Measurements from ENCODE around the gene POLR1H. TPM values are rescaled to one million over a fixed set of nuclear protein-coding genes. Genes with fewer than 3 reads are reported as not detected.

POLR1H gene
- total and polyA plus RNA-seq, 4 donors = 18.0 to 35.2 (median 19.7) TPM

- DNase-seq (ENCODE audit: low read depth in 4 of 6, low spot score in 6 of 6) = peak in 2 of 6 donors; percentile 18
- 10% methylated on average over 68 of the region's 68 CpGs for WGBS (ENCODE audit: insufficient coverage)
- Histone ChIP-seq H3K9me3 (ENCODE audit: control insufficient read depth, insufficient read depth, low read length) (no peaks in the 10 kb centered on the region), H3K36me3 (ENCODE audit: control insufficient read depth, insufficient read depth, low read length) (peaks cover 13% of the 10 kb centered on the region), H3K4me1 (ENCODE audit: control insufficient read depth, insufficient read depth, low read length) (peaks cover 33% of the 10 kb centered on the region), H3K27ac (ENCODE audit: low read depth, low read length) (no peak overlapping the region), H3K4me3 (ENCODE audit: low read depth, low read length) (no peak overlapping the region), H3K27me3 (ENCODE audit: control insufficient read depth, insufficient read depth, low read length) (peaks cover 58% of the 10 kb centered on the region)
These were observed 10.2 kb downstream of the POLR1H start for GRCh38 chr6:30071081-30071818.

GRCh38 chr6:30071858-30072257, 10.8 kb downstream of the POLR1H start:
- Histone ChIP-seq H3K4me1 (ENCODE audit: control insufficient read depth, insufficient read depth, low read length) (peaks cover 33% of the 10 kb centered on the region), H3K27me3 (ENCODE audit: control insufficient read depth, insufficient read depth, low read length) (peaks cover 64% of the 10 kb centered on the region), H3K36me3 (ENCODE audit: control insufficient read depth, insufficient read depth, low read length) (peaks cover 13% of the 10 kb centered on the region), H3K9me3 (ENCODE audit: control insufficient read depth, insufficient read depth, low read length) (no peaks in the 10 kb centered on the region), H3K27ac (ENCODE audit: low read depth, low read length) (no peak overlapping the region), H3K4me3 (ENCODE audit: low read depth, low read length) (no peak overlapping the region)
- no peak for DNase-seq (ENCODE audit: low read depth in 4 of 6, low spot score in 6 of 6)
- WGBS (ENCODE audit: insufficient coverage) = 34% methylated on average over 2 of the region's 3 CpGs

- H3K4me3 ChIP-seq (ENCODE audit: low read depth, low read length) = no peak overlapping the region
- peaks cover 11% of the 10 kb centered on the region for H3K36me3 ChIP-seq (ENCODE audit: control insufficient read depth, insufficient read depth, low read length)
- peak in 2 of 6 donors; percentile 18 to 26 for DNase-seq (ENCODE audit: low read depth in 4 of 6, low spot score in 6 of 6)
- H3K9me3 ChIP-seq (ENCODE audit: control insufficient read depth, insufficient read depth, low read length) = no peaks in the 10 kb centered on the region
- WGBS (ENCODE audit: insufficient coverage) = 34% methylated on average over 5 of the region's 7 CpGs
- no peak overlapping the region for H3K27ac ChIP-seq (ENCODE audit: low read depth, low read length)
- H3K4me1 ChIP-seq (ENCODE audit: control insufficient read depth, insufficient read depth, low read length) = peaks cover 33% of the 10 kb centered on the region
- H3K27me3 ChIP-seq (ENCODE audit: control insufficient read depth, insufficient read depth, low read length) = peaks cover 72% of the 10 kb centered on the region
These were observed 12.6 kb downstream of the POLR1H start for GRCh38 chr6:30073489-30074235.

- Histone ChIP-seq H3K27ac (ENCODE audit: low read depth, low read length) (no peak overlapping the region), H3K36me3 (ENCODE audit: control insufficient read depth, insufficient read depth, low read length) (peaks cover 6% of the 10 kb centered on the region), H3K27me3 (ENCODE audit: control insufficient read depth, insufficient read depth, low read length) (peaks cover 77% of the 10 kb centered on the region), H3K9me3 (ENCODE audit: control insufficient read depth, insufficient read depth, low read length) (no peaks in the 10 kb centered on the region), H3K4me3 (ENCODE audit: low read depth, low read length) (peak overlapping the region; percentile 26), H3K4me1 (ENCODE audit: control insufficient read depth, insufficient read depth, low read length) (peaks cover 33% of the 10 kb centered on the region)
- peak in 2 of 6 donors; percentile 4 to 34 for DNase-seq (ENCODE audit: low read depth in 4 of 6, low spot score in 6 of 6)
- WGBS (ENCODE audit: insufficient coverage) = 2% methylated on average over 34 of the region's 37 CpGs
These were observed 13.4 kb downstream of the POLR1H start for GRCh38 chr6:30074331-30075093.

GRCh38 chr6:30075094-30075789, 14.2 kb downstream of the POLR1H start, which contains the start of gene RNF39:
Gene RNF39, minus strand, starts transcription at chr6:30075769. Its CDS starts 184 bp downstream, at chr6:30075585.
- DNase-seq (ENCODE audit: low read depth in 4 of 6, low spot score in 6 of 6) = peak in 1 of 6 donors; percentile 25
- peak within 1 kb of the TSS; percentile 26 for H3K4me3 ChIP-seq (ENCODE audit: low read depth, low read length)
- peaks cover 33% of the 10 kb centered on the region for H3K4me1 ChIP-seq (ENCODE audit: control insufficient read depth, insufficient read depth, low read length)
- no peaks in the 10 kb centered on the region for H3K9me3 ChIP-seq (ENCODE audit: control insufficient read depth, insufficient read depth, low read length)
- H3K36me3 ChIP-seq (ENCODE audit: control insufficient read depth, insufficient read depth, low read length) = peaks cover 6% of the 10 kb centered on the region
- 1% methylated on average over 59 of the region's 64 CpGs for WGBS (ENCODE audit: insufficient coverage)
- no peak within 1 kb of the TSS for H3K27ac ChIP-seq (ENCODE audit: low read depth, low read length)
- H3K27me3 ChIP-seq (ENCODE audit: control insufficient read depth, insufficient read depth, low read length) = peaks cover 77% of the 10 kb centered on the region

DNA sequence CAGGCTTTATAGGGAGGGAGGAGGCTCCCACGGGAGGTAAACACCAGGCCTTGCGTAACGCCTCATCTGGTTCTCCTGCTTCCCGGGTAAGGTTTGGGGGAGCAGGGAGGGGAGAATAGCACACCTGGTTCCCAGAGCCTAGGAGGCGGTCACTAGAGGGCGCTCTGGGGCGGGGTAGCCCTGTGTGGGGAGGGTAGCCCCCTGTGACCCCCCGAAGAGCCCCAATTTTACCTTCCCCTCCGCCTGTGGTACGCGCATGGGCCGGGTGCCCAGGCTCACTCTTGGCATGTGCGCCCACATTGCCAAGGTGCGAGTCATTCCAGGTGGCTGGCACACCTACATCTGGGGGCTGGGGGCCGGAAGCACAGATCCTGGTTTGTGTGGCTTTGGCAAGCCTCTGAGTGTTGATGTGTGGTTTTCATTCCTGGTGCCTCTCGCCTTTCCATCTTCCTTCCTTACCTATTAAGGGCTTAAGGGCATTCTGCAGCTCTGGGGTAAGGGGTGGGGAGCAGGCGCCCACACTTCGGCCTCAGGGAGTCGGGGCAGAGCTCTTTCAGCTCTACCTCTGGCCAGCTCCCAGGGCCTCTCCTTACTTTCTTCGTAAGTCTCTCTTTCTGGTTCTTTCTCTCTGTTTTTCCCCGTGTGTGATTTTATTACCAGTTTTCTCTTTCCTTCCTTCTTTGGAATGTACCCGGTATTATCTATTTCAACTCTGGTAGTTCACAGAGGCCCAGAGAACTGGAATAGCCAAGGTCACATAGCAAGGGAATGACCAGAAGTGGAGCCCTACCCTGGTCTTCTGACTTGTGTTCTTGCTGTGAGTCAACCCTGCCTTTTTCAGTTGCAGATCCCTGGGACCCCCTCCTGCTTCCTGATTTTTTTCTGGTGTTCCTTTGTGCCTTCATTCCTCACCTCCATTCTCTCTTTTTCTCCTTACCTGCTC, 15.0 kb downstream of the POLR1H start:
- Histone ChIP-seq H3K36me3 (ENCODE audit: control insufficient read depth, insufficient read depth, low read length) (peaks cover 6% of the 10 kb centered on the region), H3K27ac (ENCODE audit: low read depth, low read length) (no peak overlapping the region), H3K27me3 (ENCODE audit: control insufficient read depth, insufficient read depth, low read length) (peaks cover 71% of the 10 kb centered on the region)

GRCh38 chr6:30077218-30077617, 16.2 kb downstream of the POLR1H start:
- no peak for DNase-seq (ENCODE audit: low read depth in 4 of 6, low spot score in 6 of 6)
- no peaks in the 10 kb centered on the region for H3K9me3 ChIP-seq (ENCODE audit: control insufficient read depth, insufficient read depth, low read length)
- no peak overlapping the region for H3K4me3 ChIP-seq (ENCODE audit: low read depth, low read length)
- H3K36me3 ChIP-seq (ENCODE audit: control insufficient read depth, insufficient read depth, low read length) = peaks cover 3% of the 10 kb centered on the region
- H3K27me3 ChIP-seq (ENCODE audit: control insufficient read depth, insufficient read depth, low read length) = peaks cover 60% of the 10 kb centered on the region
- H3K27ac ChIP-seq (ENCODE audit: low read depth, low read length) = no peak overlapping the region
- H3K4me1 ChIP-seq (ENCODE audit: control insufficient read depth, insufficient read depth, low read length) = peaks cover 25% of the 10 kb centered on the region
- 60% methylated on average over 2 of the region's 4 CpGs for WGBS (ENCODE audit: insufficient coverage)

More for the DNA sequence above, 15.0 kb downstream of the POLR1H start:
- no peak overlapping the region for H3K4me3 ChIP-seq (ENCODE audit: low read depth, low read length)
- DNase-seq (ENCODE audit: low read depth in 4 of 6, low spot score in 6 of 6) = peak in 1 of 6 donors; percentile 21
- WGBS (ENCODE audit: insufficient coverage) = 39% methylated on average over 13 of the region's 22 CpGs
- peaks cover 31% of the 10 kb centered on the region for H3K4me1 ChIP-seq (ENCODE audit: control insufficient read depth, insufficient read depth, low read length)
- H3K9me3 ChIP-seq (ENCODE audit: control insufficient read depth, insufficient read depth, low read length) = no peaks in the 10 kb centered on the region

DNA sequence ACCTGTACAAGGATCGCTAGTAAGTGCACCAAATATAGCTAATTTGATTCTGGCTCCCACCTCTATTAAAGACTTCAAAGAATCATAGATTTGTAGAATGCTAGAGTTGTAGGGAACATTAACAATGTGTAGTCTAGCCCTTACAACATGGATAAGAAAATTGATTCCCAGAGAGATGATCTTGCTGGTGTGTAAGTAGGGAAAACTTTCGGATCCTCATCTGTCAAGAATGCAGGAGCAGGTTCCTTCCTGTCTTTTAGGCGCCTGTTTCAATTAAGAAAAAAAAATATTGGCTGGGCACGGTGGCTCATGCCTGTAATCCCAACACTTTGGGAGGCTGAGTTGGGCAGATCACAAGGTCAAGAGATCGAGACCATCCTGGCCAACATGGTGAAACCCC, 26.8 kb downstream of the POLR1H start:
- Histone ChIP-seq H3K27me3 (ENCODE audit: control insufficient read depth, insufficient read depth, low read length) (peaks cover 13% of the 10 kb centered on the region), H3K9me3 (ENCODE audit: control insufficient read depth, insufficient read depth, low read length) (no peaks in the 10 kb centered on the region), H3K36me3 (ENCODE audit: control insufficient read depth, insufficient read depth, low read length) (no peaks in the 10 kb centered on the region), H3K27ac (ENCODE audit: low read depth, low read length) (no peak overlapping the region), H3K4me1 (ENCODE audit: control insufficient read depth, insufficient read depth, low read length) (no peaks in the 10 kb centered on the region), H3K4me3 (ENCODE audit: low read depth, low read length) (no peak overlapping the region)
- DNase-seq (ENCODE audit: low read depth in 4 of 6, low spot score in 6 of 6) = no peak
- 73% methylated on average over 2 of the region's 5 CpGs for WGBS (ENCODE audit: insufficient coverage)
